Stomach (tissue), 9 donors: Measurements from ENCODE around the gene NDUFA7. TPM values are rescaled to one million over a fixed set of nuclear protein-coding genes. Genes with fewer than 3 reads are reported as not detected.
"Not testable (repeated sequence)": the region's sequence is repeated elsewhere in the genome, so short reads cannot be mapped to it uniquely, and the experiment has no call there.

Experiments used
- DNase-seq, 2 donors: peaks; one replicate each; pipeline versions ENCODE4 v3.0.0 to v3.0.0-alpha.2; 2013 to 2019
- H3K27ac ChIP-seq, 5 donors: fragments of 200-600 bp in 4 of 5; sonication (generic) in 4 of 5; one replicate each; pipeline ENCODE4 v1.5.1; 2013 to 2019; ENCODE audit warnings: mild to moderate bottlenecking in 1 of 5, moderate library complexity in 1 of 5
- H3K27me3 ChIP-seq, 3 donors: fragments of 200-600 bp; sonication (generic); one replicate each; pipeline ENCODE4 v1.5.1; 2017 to 2019; ENCODE audit warnings: mixed run types in 1 of 3
- H3K36me3 ChIP-seq, 4 donors: fragments of 200-600 bp; sonication (generic); 1 replicate in 3 of 4; 2 replicates in 1 of 4; pipeline ENCODE4 v1.5.1; 2016 to 2019
- H3K4me1 ChIP-seq, 4 donors: fragments of 200-600 bp; sonication (generic); one replicate each; pipeline ENCODE4 v1.5.1; 2016 to 2019
- H3K4me3 ChIP-seq, 4 donors: fragments of 200-600 bp; sonication (generic) in 3 of 4; one replicate each; pipeline ENCODE4 v1.5.1; 2016 to 2019; ENCODE audit warnings: mild to moderate bottlenecking in 1 of 4
- H3K9me3 ChIP-seq, 4 donors: fragments of 200-600 bp; sonication (generic); one replicate each; pipeline ENCODE4 v1.5.1; 2016 to 2019
- CTCF ChIP-seq, 7 experiments: fragments of 450-650 bp in 4 of 7; fragments of 200-600 bp in 3 of 7; sonication (generic) in 3 of 7; IDR thresholded peaks; one replicate each; pipeline ENCODE4 v1.5.1; 2016 to 2019; ENCODE audit warnings: antibody characterized with exemption in 7 of 7, control low read depth in 2 of 7, mild to moderate bottlenecking in 1 of 7
- EP300 ChIP-seq: sonication (generic); formaldehyde crosslinking; IDR thresholded peaks from one replicate; pipeline ENCODE4 v1.6.1; 2017; ENCODE audit warnings: antibody characterized with exemption
- POLR2A ChIP-seq, 4 donors: fragments of 450-650 bp; IDR thresholded peaks; one replicate each; pipeline ENCODE4 v1.6.1; 2016; ENCODE audit warnings: antibody characterized with exemption in 4 of 4, control low read depth in 2 of 4, mild to moderate bottlenecking in 1 of 4, moderate library complexity in 1 of 4
- POLR2AphosphoS5 ChIP-seq, 3 donors: sonication (generic); formaldehyde crosslinking; IDR thresholded peaks; one replicate each; pipeline ENCODE4 v1.6.1; 2016; ENCODE audit warnings: antibody characterized with exemption in 3 of 3
- whole genome bisulfite sequencing, 5 donors: extraction: QIAGEN DNeasy Blood & Tissue Kit in 3 of 5; methylation state at CpG; one replicate each; pipeline versions ENCODE4 v1.1.5 to v1.1.7; 2013 to 2018; 5-methylcytosine and 5-hydroxymethylcytosine counted together
- intact Hi-C: fragments of 100-400 bp; cut with DNase I; formaldehyde crosslinking; loops from one replicate; pipeline ENCODE4 v1.15.1; 2023; ENCODE audit warnings: low total_unique reads
- polyA plus RNA-seq, 3 donors: library from polyadenylated mRNA; stranded (reverse); fragments of 200-250 nt; gene quantifications; one replicate each; pipeline ENCODE4 v1.2.3, GENCODE V29; 2013
- total RNA-seq, 5 donors: library from RNA; depleted of rRNA; stranded (reverse); fragments of >200 nt; gene quantifications; one replicate each; pipeline versions ENCODE4 v1.1.0 to v1.2.3, GENCODE V29; 2014 to 2016
- donor health status: healthy with polysubstance abuse.
- donor health status: Bipolar disorder and iron deficiency.
- donor health status: healthy.

The NDUFA7 gene
- total and polyA plus RNA-seq, 8 donors, result 3.6 to 171 (median 12.7) TPM

- H3K4me3 ChIP-seq, result peak overlapping the region; percentile 79 to 94 (median 84)
Observed at GRCh38 chr19:8319807-8320520, 1.2 kb downstream of the NDUFA7 start.

GRCh38 chr19:8318835-8319234 lies 2.3 kb downstream of the NDUFA7 start:
- H3K36me3 ChIP-seq, result peaks cover 43 to 59% (median 47%) of the 10 kb centered on the region in 4 donors
- not testable (repeated sequence) for H3K9me3 ChIP-seq, H3K27ac ChIP-seq, H3K4me3 ChIP-seq, H3K27me3 ChIP-seq, DNase-seq
- peaks cover 20 to 62% (median 37%) of the 10 kb centered on the region in 4 donors for H3K4me1 ChIP-seq
- intact Hi-C loops, result loop anchor here (5.0 kb wide), 1 partner anchor 57 kb away; no protein-coding TSS in a partner anchor
- 67 to 80% (median 74%) methylated on average over 9 of the region's 9 CpGs for WGBS, 5 donors

More at GRCh38 chr19:8319807-8320520, 1.2 kb downstream of the NDUFA7 start:
- Histone ChIP-seq H3K36me3 (peaks cover 36 to 56% (median 44%) of the 10 kb centered on the region in 4 donors), H3K27me3 (no peaks in the 10 kb centered on the region), H3K4me1 (peaks cover 20 to 71% (median 37%) of the 10 kb centered on the region in 4 donors), H3K9me3 (no peaks in the 10 kb centered on the region), H3K27ac (peak overlapping the region in 4 of 5 donors; percentile 92 to 97 (median 93))
- no peak for DNase-seq
- intact Hi-C loops, result loop anchor here (5.0 kb wide), 1 partner anchor 58 kb away; no protein-coding TSS in a partner anchor
- WGBS, 5 donors, result 79 to 83% (median 80%) methylated on average over 19 of the region's 19 CpGs
- TF ChIP-seq POLR2A (IDR thresholded peaks at IDR 0.05) (no peak), CTCF (IDR thresholded peaks at IDR 0.05) (no peak), POLR2AphosphoS5 (IDR thresholded peaks at IDR 0.05) (no peak), EP300 (no peak)

- peaks cover 39 to 67% (median 55%) of the 10 kb centered on the region in 4 donors for H3K36me3 ChIP-seq
Observed at GRCh38 chr19:8316351-8317125, 4.6 kb downstream of the NDUFA7 start.

DNA sequence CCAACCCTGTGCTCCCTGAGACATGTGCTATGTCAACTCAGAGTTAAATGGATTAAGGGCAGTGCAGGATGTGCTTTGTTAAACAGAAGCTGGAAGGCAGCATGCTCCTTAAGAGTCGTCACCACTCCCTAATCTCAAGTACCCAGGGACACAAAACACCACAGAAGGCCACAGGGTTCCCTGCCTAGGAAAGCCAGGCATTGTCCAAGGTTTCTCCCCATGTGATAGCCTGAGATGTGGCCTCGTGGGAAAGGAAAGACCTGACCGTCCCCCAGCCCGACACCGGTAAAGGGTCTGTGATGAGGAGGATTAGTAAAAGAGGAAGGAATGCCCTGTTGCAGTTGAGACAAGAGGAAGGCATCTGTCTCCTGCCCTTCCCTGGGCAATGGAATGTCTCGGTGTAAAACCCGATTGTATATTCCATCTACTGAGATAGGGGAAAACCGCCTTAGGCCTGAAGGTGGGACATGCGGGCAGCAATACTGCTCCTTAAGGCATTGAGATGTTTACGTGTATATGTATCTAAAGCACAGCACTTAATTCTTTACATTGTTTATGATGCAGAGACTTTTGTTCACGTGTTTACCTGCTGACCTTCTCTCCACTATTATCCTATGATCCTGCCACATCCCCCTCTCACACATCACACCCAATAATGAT lies 6.1 kb downstream of the NDUFA7 start:
- Histone ChIP-seq H3K36me3 (peaks cover 51 to 81% (median 70%) of the 10 kb centered on the region in 4 donors), H3K4me1 (peaks cover 3 to 34% (median 16%) of the 10 kb centered on the region in 4 donors)
- not testable (repeated sequence) for DNase-seq, H3K27me3 ChIP-seq, H3K27ac ChIP-seq, H3K9me3 ChIP-seq, H3K4me3 ChIP-seq
- WGBS, 5 donors, result 82 to 92% (median 87%) methylated on average over 11 of the region's 11 CpGs
- intact Hi-C loops, result loop anchor here (5.0 kb wide), 1 partner anchor 53 kb away; no protein-coding TSS in a partner anchor

More at GRCh38 chr19:8316351-8317125, 4.6 kb downstream of the NDUFA7 start:
- H3K27me3 ChIP-seq, result no peaks in the 10 kb centered on the region
- TF ChIP-seq CTCF (IDR thresholded peaks at IDR 0.05) (no peak), EP300 (no peak)
- no peaks in the 10 kb centered on the region for H3K9me3 ChIP-seq
- DNase-seq, result no peak
- peaks cover 8 to 40% (median 22%) of the 10 kb centered on the region in 4 donors for H3K4me1 ChIP-seq
- intact Hi-C loops, result loop anchor here (5.0 kb wide), 1 partner anchor 54 kb away; no protein-coding TSS in a partner anchor
- no peak overlapping the region for H3K4me3 ChIP-seq
- WGBS, 5 donors, result 76 to 89% (median 86%) methylated on average over 14 of the region's 14 CpGs
- no peak overlapping the region for H3K27ac ChIP-seq
